ES-I3 (cell line): ENCODE measurements around the gene PELI2.

Source experiments
- H3K36me3 ChIP-seq: 2 replicates; pipeline ENCODE4 v1.6.1; 2013; ENCODE audit warnings: mild to moderate bottlenecking, low read length, control low read depth, moderate library complexity; ENCODE audit not compliant: insufficient read depth
- H3K4me1 ChIP-seq: 2 replicates; pipeline ENCODE4 v1.6.1; 2013; ENCODE audit warnings: mild to moderate bottlenecking, control low read depth, low read length; ENCODE audit not compliant: insufficient read depth
- H3K9ac ChIP-seq: 2 replicates; pipeline ENCODE4 v1.6.1; 2013; ENCODE audit warnings: low read depth, mild to moderate bottlenecking, low read length, moderate library complexity
- H3K9me3 ChIP-seq: 2 replicates; pipeline ENCODE4 v1.6.1; 2013; ENCODE audit warnings: mild to moderate bottlenecking, low read length, moderate library complexity; ENCODE audit not compliant: control insufficient read depth, insufficient read depth

Gene PELI2

DNA sequence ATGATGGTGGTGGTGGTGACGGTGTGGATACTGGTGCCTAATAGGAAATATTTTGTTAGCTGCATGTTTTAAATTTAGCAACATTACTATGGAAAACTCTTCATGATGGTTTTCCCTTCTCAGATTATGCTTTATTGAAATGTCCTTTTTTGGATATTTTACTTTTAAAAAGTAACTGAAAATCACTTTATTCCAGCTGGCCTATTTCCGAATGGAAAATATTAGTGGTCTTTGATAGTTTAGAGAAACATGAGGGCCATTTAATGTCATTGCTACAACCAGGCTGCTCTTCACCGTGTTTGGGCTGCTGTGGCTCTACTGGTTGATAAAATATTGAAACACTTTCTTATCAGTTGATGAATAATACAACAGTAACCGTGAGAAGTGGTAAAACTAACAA lies 64.2 kb downstream of the PELI2 start:
- no peak overlapping the region for H3K9ac ChIP-seq
- no peaks in the 10 kb centered on the region for H3K9me3 ChIP-seq
- H3K4me1 ChIP-seq = peaks cover 7% of the 10 kb centered on the region; the same call in 1 of the 2 replicates
- H3K36me3 ChIP-seq = no peaks in the 10 kb centered on the region

DNA sequence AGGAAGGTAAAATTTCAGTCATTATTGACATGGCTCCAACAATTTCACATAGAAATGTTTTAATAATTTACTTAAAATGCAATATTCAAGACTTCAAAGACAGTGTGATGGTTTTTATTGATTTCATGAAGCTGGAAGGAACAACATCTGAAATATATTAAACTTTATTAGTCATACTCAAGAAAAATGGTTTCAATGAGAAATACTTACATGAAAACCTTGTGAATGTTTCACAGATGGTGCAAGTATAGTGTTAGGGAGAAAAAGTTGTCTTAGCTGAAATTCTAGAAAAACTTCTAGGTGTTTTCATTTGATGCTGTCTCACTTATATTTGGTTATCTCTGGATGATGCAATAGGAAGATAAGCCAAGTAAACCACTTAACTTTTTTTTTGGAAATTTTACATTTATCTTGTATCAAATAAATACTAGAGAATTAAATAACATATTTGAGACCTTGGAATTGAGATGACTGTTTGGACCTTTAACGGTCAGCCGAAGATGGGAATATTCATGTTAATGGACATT lies 65.5 kb downstream of the PELI2 start:
- H3K4me1 ChIP-seq = peaks cover under 1% of the 10 kb centered on the region; the same call in 1 of the 2 replicates
- no peaks in the 10 kb centered on the region for H3K9me3 ChIP-seq
- no peaks in the 10 kb centered on the region for H3K36me3 ChIP-seq
- H3K9ac ChIP-seq = no peak overlapping the region

- no peaks in the 10 kb centered on the region for H3K9me3 ChIP-seq
- H3K4me1 ChIP-seq = no peaks in the 10 kb centered on the region
- H3K36me3 ChIP-seq = no peaks in the 10 kb centered on the region
- H3K9ac ChIP-seq = no peak overlapping the region
Observed at GRCh38 chr14:56185992-56186391, 67.8 kb downstream of the PELI2 start.

DNA sequence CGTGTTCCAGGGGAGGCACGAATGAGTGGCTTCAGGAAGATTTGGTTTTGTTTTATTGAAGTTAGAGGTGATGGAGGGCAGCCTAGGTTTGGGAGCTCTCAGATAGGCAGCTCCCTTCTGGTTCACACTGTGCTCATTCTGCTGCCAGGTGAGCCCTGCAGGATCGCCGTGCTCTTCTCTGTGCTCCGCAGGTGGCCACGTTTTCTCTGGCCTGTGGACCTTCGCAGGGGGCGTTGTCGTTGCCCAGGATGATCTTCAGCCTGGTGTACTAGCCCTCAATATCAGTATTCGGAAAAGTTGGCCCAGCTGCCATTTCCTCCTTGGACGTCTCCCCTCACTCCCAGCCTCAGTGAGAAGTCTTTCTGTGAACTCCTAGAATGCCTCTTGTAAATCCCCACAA lies 69.5 kb downstream of the PELI2 start:
- Histone ChIP-seq H3K36me3 (no peaks in the 10 kb centered on the region), H3K9ac (no peak overlapping the region), H3K9me3 (no peaks in the 10 kb centered on the region), H3K4me1 (no peaks in the 10 kb centered on the region)

DNA sequence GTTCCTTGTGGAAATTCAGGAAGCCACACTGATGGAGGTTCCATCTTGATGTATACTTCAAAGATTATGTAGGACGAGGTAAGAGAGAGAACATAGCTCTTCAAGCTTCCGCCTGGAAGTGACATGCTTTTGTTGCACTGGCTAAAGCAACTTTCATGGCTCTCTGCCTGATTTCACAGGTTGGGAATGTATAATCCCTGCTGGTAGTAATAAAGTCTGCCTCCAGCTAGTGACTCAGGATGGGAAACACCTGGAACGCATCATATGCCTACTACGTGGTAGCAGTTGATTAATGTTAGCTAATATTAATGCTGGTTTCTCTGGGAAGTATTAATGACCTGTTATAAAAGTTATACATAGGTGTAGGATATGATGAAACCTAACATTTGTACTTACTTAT lies 71.1 kb downstream of the PELI2 start:
- no peaks in the 10 kb centered on the region for H3K9me3 ChIP-seq

DNA sequence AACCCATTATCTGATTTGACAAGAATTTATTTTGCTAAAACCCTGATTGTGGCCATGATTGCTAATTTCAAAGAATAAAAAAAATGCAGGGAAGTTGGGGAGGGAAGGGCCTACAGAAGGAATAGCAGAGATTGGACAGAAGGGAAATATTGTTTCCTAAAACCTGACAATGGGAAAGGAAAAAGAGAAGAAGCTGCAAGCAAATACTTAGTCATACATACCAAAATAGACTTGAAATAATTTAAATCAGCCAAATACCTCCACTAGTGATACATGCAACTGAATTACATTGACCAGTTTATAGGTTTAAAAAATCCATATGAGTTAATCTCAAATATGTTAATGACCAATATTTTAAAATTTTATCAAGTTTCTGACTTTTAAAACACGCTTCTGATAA lies 75.1 kb downstream of the PELI2 start:
- no peaks in the 10 kb centered on the region; the same call in 1 of the 2 replicates for H3K4me1 ChIP-seq
- no peaks in the 10 kb centered on the region for H3K36me3 ChIP-seq
- no peak overlapping the region for H3K9ac ChIP-seq
- no peaks in the 10 kb centered on the region for H3K9me3 ChIP-seq

More for the DNA sequence above, 71.1 kb downstream of the PELI2 start:
- Histone ChIP-seq H3K9ac (no peak overlapping the region), H3K36me3 (no peaks in the 10 kb centered on the region), H3K4me1 (no peaks in the 10 kb centered on the region)

DNA sequence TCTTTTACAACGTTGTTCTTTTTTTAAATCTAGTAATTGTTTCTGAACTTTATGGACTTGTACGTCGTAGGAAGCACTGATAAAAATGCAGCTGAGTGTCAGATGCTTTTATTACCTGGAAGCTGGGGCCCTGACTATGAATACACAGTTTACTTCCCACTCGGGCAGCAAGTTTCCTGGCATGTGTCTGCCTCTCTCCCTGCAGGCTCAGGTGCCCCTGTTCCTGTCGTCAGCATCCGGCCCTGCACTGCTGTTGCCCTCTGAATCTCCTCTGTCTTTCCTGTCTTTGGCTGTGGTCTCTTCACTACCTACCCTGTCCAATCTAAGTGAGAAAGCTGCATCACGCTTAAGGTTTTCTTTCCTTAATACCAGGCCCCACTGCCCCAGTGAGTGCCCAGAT lies 75.8 kb downstream of the PELI2 start:
- H3K4me1 ChIP-seq = no peaks in the 10 kb centered on the region; the same call in 1 of the 2 replicates
- no peaks in the 10 kb centered on the region for H3K36me3 ChIP-seq
- no peak overlapping the region for H3K9ac ChIP-seq
- H3K9me3 ChIP-seq = no peaks in the 10 kb centered on the region

GRCh38 chr14:56195223-56195622 lies 77.0 kb downstream of the PELI2 start:
- Histone ChIP-seq H3K36me3 (no peaks in the 10 kb centered on the region), H3K4me1 (no peaks in the 10 kb centered on the region; the same call in 1 of the 2 replicates), H3K9me3 (no peaks in the 10 kb centered on the region), H3K9ac (no peak overlapping the region)

DNA sequence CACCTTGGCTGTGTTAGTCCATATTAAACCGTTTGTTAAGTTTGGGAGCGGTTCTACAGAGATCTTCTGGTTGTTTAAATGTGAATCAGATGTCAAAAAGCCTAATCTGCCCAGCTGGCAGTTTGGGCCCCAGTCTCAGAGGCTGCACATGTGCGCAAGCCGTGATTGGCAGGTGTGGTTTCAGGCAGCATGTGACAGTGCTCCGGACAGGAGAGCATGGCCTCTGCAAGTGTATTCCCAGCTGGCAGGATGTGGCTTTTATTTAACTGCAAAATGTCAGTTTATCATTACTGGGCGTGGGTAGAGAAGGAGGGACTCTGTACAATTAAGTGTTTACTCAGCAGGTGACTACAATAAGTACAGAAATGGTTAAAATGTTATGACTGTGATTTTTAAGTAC lies 77.5 kb downstream of the PELI2 start:
- H3K36me3 ChIP-seq = no peaks in the 10 kb centered on the region
- H3K4me1 ChIP-seq = no peaks in the 10 kb centered on the region; the same call in 1 of the 2 replicates
- no peak overlapping the region for H3K9ac ChIP-seq
- H3K9me3 ChIP-seq = no peaks in the 10 kb centered on the region

GRCh38 chr14:56196274-56196673 lies 78.1 kb downstream of the PELI2 start:
- no peak overlapping the region for H3K9ac ChIP-seq
- H3K4me1 ChIP-seq = no peaks in the 10 kb centered on the region; the same call in 1 of the 2 replicates
- no peaks in the 10 kb centered on the region for H3K9me3 ChIP-seq
- no peaks in the 10 kb centered on the region for H3K36me3 ChIP-seq

DNA sequence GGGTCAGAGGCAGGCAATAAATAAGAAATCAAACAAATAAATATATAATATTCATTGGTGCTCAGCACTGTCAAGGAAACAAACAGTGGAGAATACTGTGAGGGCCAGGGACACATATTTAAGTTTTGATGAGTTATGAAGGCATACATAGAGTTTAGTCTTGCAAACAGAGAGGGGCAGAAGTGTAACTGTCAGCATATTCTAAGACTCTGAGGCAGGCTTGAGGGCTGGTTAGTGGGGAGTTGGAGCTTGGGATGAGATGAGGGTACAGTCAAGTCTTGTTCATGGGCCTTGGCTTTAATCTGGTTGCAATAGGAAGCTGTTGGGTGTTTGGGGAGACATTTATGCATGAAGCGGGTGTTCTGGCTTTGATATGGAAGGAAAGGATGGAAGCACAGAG lies 78.9 kb downstream of the PELI2 start:
- Histone ChIP-seq H3K9ac (no peak overlapping the region), H3K36me3 (no peaks in the 10 kb centered on the region), H3K9me3 (no peaks in the 10 kb centered on the region), H3K4me1 (no peaks in the 10 kb centered on the region; the same call in 1 of the 2 replicates)

GRCh38 chr14:56198438-56198837 lies 80.2 kb downstream of the PELI2 start:
- Histone ChIP-seq H3K9ac (no peak overlapping the region), H3K36me3 (no peaks in the 10 kb centered on the region), H3K4me1 (no peaks in the 10 kb centered on the region; the same call in 1 of the 2 replicates), H3K9me3 (no peaks in the 10 kb centered on the region)

- no peaks in the 10 kb centered on the region for H3K9me3 ChIP-seq
- H3K9ac ChIP-seq = no peak overlapping the region
- no peaks in the 10 kb centered on the region; the same call in 1 of the 2 replicates for H3K4me1 ChIP-seq
- no peaks in the 10 kb centered on the region for H3K36me3 ChIP-seq
Observed at GRCh38 chr14:56199095-56199981, 81.1 kb downstream of the PELI2 start.

GRCh38 chr14:56199982-56200577 lies 81.9 kb downstream of the PELI2 start:
- Histone ChIP-seq H3K9me3 (no peaks in the 10 kb centered on the region), H3K4me1 (no peaks in the 10 kb centered on the region; the same call in 1 of the 2 replicates), H3K36me3 (no peaks in the 10 kb centered on the region), H3K9ac (no peak overlapping the region)

DNA sequence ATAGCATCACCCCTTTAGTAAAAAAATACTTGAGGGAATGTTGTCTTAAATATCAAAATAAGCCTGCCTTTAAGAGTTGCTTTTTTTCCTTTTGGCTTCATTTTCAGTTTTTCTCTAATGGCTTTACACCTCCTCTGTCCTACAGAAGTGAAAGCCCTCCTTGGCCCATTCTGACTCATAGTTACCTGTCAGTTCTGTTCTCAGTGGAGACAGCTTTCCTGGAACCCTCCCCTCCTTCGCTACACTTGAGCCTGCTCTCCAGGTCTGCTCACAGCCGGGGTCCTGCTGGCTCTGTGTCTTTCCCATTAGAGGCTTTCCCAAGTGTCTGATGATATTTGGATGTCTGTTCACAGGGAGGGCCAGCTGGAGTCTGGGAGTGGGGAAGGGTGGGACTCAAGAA lies 84.0 kb downstream of the PELI2 start:
- Histone ChIP-seq H3K9ac (no peak overlapping the region), H3K36me3 (no peaks in the 10 kb centered on the region), H3K9me3 (no peaks in the 10 kb centered on the region), H3K4me1 (no peaks in the 10 kb centered on the region)
